B cell (primary cell): Measurements from ENCODE around the gene EPB41. TPM values are rescaled to one million over a fixed set of nuclear protein-coding genes. Genes with fewer than 3 reads are reported as not detected.

Source experiments
- ATAC-seq: fragments of 200-7000 bp; cut with Tn5 transposase; one replicate; pipeline ENCODE4 v1.10.0; 2021; ENCODE audit warnings: low read depth, mild to moderate bottlenecking, moderate number of reproducible peaks, moderate library complexity
- CTCF ChIA-PET: fragments of 350-600 bp; sonication (Branson Sonifier 250); formaldehyde crosslinking; loops from one replicate; lab custom pipeline; 2021; ENCODE audit warnings: antibody characterized with exemption, inconsistent platforms; lab: Charles Lee
- POLR2A ChIA-PET: fragments of 350-600 bp; sonication (Branson Sonifier 250); formaldehyde crosslinking; loops from one replicate; lab custom pipeline; 2021; ENCODE audit warnings: antibody characterized with exemption; lab: Charles Lee
- DNase-seq: peaks from one replicate; pipeline ENCODE4 v3.0.0; 2013
- H2AFZ ChIP-seq: 2 replicates; pipeline ENCODE4 v1.6.1; 2012; ENCODE audit warnings: mild to moderate bottlenecking, low read depth, low read length; ENCODE audit not compliant: insufficient read depth, poor library complexity, severe bottlenecking
- H3K27ac ChIP-seq, 2 donors: 1 replicate in 1 of 2; 2 replicates in 1 of 2; pipeline ENCODE4 v1.5.1; 2012 to 2013; ENCODE audit warnings: low read length in 2 of 2, mild to moderate bottlenecking in 2 of 2, moderate library complexity in 1 of 2
- H3K27me3 ChIP-seq, 4 experiments: fragments of 200-600 bp in 1 of 4; sonication (generic) in 1 of 4; replicated peaks in 1 of 4; 1 replicate in 2 of 4; 2 replicates in 2 of 4; pipeline versions ENCODE4 v1.6.1 to v1.7.0; 2013 to 2016; ENCODE audit warnings: low read length in 3 of 4, mild to moderate bottlenecking in 2 of 4, mixed read lengths in 1 of 4, moderate library complexity in 1 of 4; ENCODE audit not compliant: insufficient read depth in 4 of 4, control insufficient read depth in 3 of 4; ENCODE audit errors: control extremely low read depth in 1 of 4
- H3K36me3 ChIP-seq, 2 experiments: replicated peaks in 1 of 2; 1 replicate in 1 of 2; 2 replicates in 1 of 2; pipeline versions ENCODE4 v1.6.1 to v1.7.1; 2013; ENCODE audit warnings: low read length in 1 of 2; ENCODE audit not compliant: insufficient read depth in 2 of 2, control insufficient read depth in 1 of 2; ENCODE audit errors: control extremely low read depth in 1 of 2, extremely low read depth in 1 of 2
- H3K4me1 ChIP-seq, 2 donors: fragments of 200-600 bp in 1 of 2; sonication (generic) in 1 of 2; 1 replicate in 1 of 2; 2 replicates in 1 of 2; pipeline versions ENCODE4 v1.5.1 to v1.6.1; 2013 to 2017; ENCODE audit warnings: low read length in 2 of 2; ENCODE audit not compliant: control insufficient read depth in 2 of 2, insufficient read depth in 2 of 2
- H3K4me2 ChIP-seq: replicated peaks from 2 replicates; pipeline ENCODE3; 2012; ENCODE audit warnings: mild to moderate bottlenecking, low read depth, low read length; ENCODE audit not compliant: poor library complexity, severe bottlenecking
- H3K4me3 ChIP-seq, 5 experiments: fragments of 200-600 bp in 1 of 5; sonication (generic) in 1 of 5; 1 replicate in 3 of 5; 2 replicates in 2 of 5; pipeline versions ENCODE4 v1.5.1 to v1.7.0; 2011 to 2016; ENCODE audit warnings: low read length in 4 of 5, mild to moderate bottlenecking in 4 of 5, low read depth in 2 of 5, control low read depth in 1 of 5, moderate library complexity in 1 of 5; ENCODE audit not compliant: insufficient read depth in 1 of 5; ENCODE audit errors: control extremely low read depth in 1 of 5, extremely low read depth in 1 of 5
- H3K79me2 ChIP-seq: fragments of 200-600 bp; sonication (generic); one replicate; pipeline ENCODE4 v1.6.0; 2016; ENCODE audit warnings: low read length; ENCODE audit not compliant: control insufficient read depth, insufficient read depth
- H3K9ac ChIP-seq: fragments of 200-600 bp; sonication (generic); 2 replicates; pipeline ENCODE4 v1.6.1; 2017; ENCODE audit warnings: mild to moderate bottlenecking, low read length, moderate library complexity
- H3K9me3 ChIP-seq, 3 donors: one replicate each; pipeline versions ENCODE4 v1.6.1 to v1.7.1; 2013; ENCODE audit warnings: low read length in 2 of 3; ENCODE audit not compliant: control insufficient read depth in 2 of 3, insufficient read depth in 1 of 3; ENCODE audit errors: control extremely low read depth in 1 of 3
- H4K20me1 ChIP-seq: 2 replicates; pipeline ENCODE4 v1.6.0; 2012; ENCODE audit warnings: mild to moderate bottlenecking, low read length; ENCODE audit not compliant: insufficient read depth, control insufficient read depth, poor library complexity, severe bottlenecking
- H3K27ac Mint-ChIP-seq: one replicate; pipeline ENCODE4 v1.8.0; 2021; ENCODE audit warnings: mixed read lengths
- H3K27me3 Mint-ChIP-seq: one replicate; pipeline ENCODE4 v1.8.0; 2021; ENCODE audit warnings: mixed read lengths
- H3K4me1 Mint-ChIP-seq: one replicate; pipeline ENCODE4 v1.8.0; 2021; ENCODE audit warnings: mixed read lengths
- H3K4me3 Mint-ChIP-seq: one replicate; pipeline ENCODE4 v1.8.0; 2021; ENCODE audit warnings: mixed read lengths
- H3K9me3 Mint-ChIP-seq: one replicate; pipeline ENCODE4 v1.8.0; 2022; ENCODE audit warnings: mixed read lengths; ENCODE audit not compliant: insufficient read depth
- EZH2 ChIP-seq: IDR thresholded peaks from 2 replicates; pipeline ENCODE4 v1.6.1; 2012; ENCODE audit warnings: borderline replicate concordance, low read depth, mild to moderate bottlenecking, moderate library complexity, low read length; ENCODE audit not compliant: insufficient read depth, poor library complexity, severe bottlenecking
- WGBS: methylation state at CpG from one replicate; pipeline ENCODE4 v1.1.5; 2013; ENCODE audit warnings: missing lambda C conversion rate; ENCODE audit not compliant: insufficient coverage; 5-methylcytosine and 5-hydroxymethylcytosine counted together
- intact Hi-C: fragments of 100-400 bp; cut with micrococcal nuclease; formaldehyde crosslinking; loops from one replicate; pipeline ENCODE4 v1.10.0; 2022
- polyA plus RNA-seq: library from polyadenylated mRNA; depleted of rRNA; stranded (reverse); fragments of >200 nt; gene quantifications from 2 replicates; pipeline ENCODE4 v1.2.3, GENCODE V29; 2012
- total RNA-seq, 2 donors: library from RNA; stranded (reverse); fragments of 120-200 nt in 1 of 2; gene quantifications; 1 replicate in 1 of 2; 2 replicates in 1 of 2; pipeline versions ENCODE4 v1.2.3 to v1.2.4, GENCODE V29; 2013 to 2022
- TF ChIP-seq, protein P1 (sequence below): fragments of 200-600 bp; IDR thresholded peaks from one replicate; pipeline ENCODE4 v1.8.0; 2022; ENCODE audit warnings: antibody characterized with exemption, mild to moderate bottlenecking

Gene EPB41
- total and polyA plus RNA-seq, 2 donors (not counting 1 experiment from before 2014, with no cell fraction given): 45.8 to 186 TPM

DNA sequence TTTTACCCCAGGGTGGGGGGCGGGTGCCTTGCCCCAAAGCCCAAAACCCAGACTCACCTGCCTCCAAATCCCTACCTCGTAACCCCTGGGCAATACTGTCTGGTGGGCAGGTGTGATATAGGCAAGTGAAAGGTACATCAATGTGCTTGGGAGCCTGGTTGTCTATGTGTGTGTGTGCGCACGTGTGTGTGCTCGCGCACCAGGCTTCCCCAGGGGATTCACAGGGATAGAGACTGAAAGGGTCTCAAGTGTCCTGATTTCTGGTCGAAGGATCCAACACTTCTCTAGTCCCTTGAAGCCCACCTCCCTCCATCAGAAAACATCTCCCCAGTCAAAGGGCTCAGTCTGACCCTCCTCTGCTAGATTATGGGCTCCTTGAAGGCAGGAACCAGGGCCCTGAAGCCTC is 28.9 kb upstream of the EPB41 start:
- peaks cover 26 to 55% of the 10 kb centered on the region in 2 donors for H3K4me1 ChIP-seq
- intact Hi-C loops: loop anchor here (1.0 to 10.0 kb wide), 4 partner anchors 296 to 631 kb away; partner anchors contain the start of genes RCC1, SESN2 and SRSF4
- WGBS: no CpG with 5 or more reads among the region's 7 CpGs

More for the DNA sequence above, 28.9 kb upstream of the EPB41 start:
- Mint-ChIP-seq H3K27me3 (no peaks in the 10 kb centered on the region), H3K4me3 (no peak overlapping the region), H3K27ac (peak overlapping the region; percentile 37), H3K9me3 (no peaks in the 10 kb centered on the region), H3K4me1 (peaks cover 60% of the 10 kb centered on the region)
- H3K27ac ChIP-seq: peak overlapping the region in 1 of 2 donors; percentile 30
- no peaks in the 10 kb centered on the region for H3K9me3 ChIP-seq
- H3K4me2 ChIP-seq: no peak overlapping the region
- POLR2A ChIA-PET: interaction anchor here (0.6 to 1.6 kb wide), 10 partner anchors 29 to 381 kb away, joined by 3 to 15 read pairs (median 4); partner anchors contain the start of genes EPB41 and YTHDF2
- TF ChIP-seq, protein P1, sequence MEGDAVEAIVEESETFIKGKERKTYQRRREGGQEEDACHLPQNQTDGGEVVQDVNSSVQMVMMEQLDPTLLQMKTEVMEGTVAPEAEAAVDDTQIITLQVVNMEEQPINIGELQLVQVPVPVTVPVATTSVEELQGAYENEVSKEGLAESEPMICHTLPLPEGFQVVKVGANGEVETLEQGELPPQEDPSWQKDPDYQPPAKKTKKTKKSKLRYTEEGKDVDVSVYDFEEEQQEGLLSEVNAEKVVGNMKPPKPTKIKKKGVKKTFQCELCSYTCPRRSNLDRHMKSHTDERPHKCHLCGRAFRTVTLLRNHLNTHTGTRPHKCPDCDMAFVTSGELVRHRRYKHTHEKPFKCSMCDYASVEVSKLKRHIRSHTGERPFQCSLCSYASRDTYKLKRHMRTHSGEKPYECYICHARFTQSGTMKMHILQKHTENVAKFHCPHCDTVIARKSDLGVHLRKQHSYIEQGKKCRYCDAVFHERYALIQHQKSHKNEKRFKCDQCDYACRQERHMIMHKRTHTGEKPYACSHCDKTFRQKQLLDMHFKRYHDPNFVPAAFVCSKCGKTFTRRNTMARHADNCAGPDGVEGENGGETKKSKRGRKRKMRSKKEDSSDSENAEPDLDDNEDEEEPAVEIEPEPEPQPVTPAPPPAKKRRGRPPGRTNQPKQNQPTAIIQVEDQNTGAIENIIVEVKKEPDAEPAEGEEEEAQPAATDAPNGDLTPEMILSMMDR: no peak
- no peak for TF ChIP-seq EZH2
- no peaks in the 10 kb centered on the region for H4K20me1 ChIP-seq
- no peak for ATAC-seq
- H3K9ac ChIP-seq: no peak overlapping the region
- H2AFZ ChIP-seq: no peak overlapping the region
- H3K27me3 ChIP-seq: no peaks in the 10 kb centered on the region
- CTCF ChIA-PET: interaction anchor here (0.6 to 12.1 kb wide), 21 partner anchors 9 to 525 kb away, joined by 3 to 502 read pairs (median 4); partner anchors contain the start of genes EPB41 and SRSF4
- H3K36me3 ChIP-seq: no peaks in the 10 kb centered on the region
- H3K4me3 ChIP-seq: no peak overlapping the region
- peaks cover 19% of the 10 kb centered on the region for H3K79me2 ChIP-seq
- peak; percentile 36 for DNase-seq
